Upper lobe of left lung (tissue), 4 donors: ENCODE results near the gene KRTAP9-7.

Experiments
- POLR2A ChIP-seq, 4 donors: fragments of 450-650 bp; IDR thresholded peaks; one replicate each; pipeline ENCODE4 v1.5.1; 2016 to 2017; ENCODE audit warnings: antibody characterized with exemption in 4 of 4, mild to moderate bottlenecking in 2 of 4
- POLR2AphosphoS5 ChIP-seq, 2 donors: sonication (generic); formaldehyde crosslinking; IDR thresholded peaks; one replicate each; pipeline ENCODE4 v1.5.1; 2017; ENCODE audit warnings: antibody characterized with exemption in 2 of 2
- TF ChIP-seq, protein P1 (sequence below), 6 experiments: fragments of 450-650 bp in 4 of 6; fragments of 200-600 bp in 2 of 6; sonication (generic) in 2 of 6; IDR thresholded peaks; one replicate each; pipeline ENCODE4 v1.5.1; 2016 to 2019; ENCODE audit warnings: antibody characterized with exemption in 6 of 6

DNA sequence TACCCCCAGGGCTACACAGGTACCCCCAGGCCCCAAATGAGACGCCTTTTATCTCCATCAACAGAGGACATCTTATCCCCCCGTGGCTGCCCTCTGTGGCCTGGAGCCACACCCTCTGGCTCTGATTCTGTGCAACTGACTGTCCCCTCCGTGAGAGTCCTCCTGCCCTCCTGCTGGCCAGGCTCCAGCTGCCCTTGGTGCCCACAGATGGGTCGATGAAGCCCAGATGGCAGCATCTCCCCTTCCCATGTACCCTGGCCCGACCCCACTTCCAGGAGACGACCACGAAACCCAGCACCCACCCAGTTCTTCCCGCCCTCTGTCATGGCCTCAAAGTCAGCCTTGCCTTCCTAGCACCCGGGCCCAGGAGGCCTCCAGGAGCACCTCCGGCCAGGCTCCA lies 49.6 kb downstream of the KRTAP9-7 start:
- TF ChIP-seq, protein P1, sequence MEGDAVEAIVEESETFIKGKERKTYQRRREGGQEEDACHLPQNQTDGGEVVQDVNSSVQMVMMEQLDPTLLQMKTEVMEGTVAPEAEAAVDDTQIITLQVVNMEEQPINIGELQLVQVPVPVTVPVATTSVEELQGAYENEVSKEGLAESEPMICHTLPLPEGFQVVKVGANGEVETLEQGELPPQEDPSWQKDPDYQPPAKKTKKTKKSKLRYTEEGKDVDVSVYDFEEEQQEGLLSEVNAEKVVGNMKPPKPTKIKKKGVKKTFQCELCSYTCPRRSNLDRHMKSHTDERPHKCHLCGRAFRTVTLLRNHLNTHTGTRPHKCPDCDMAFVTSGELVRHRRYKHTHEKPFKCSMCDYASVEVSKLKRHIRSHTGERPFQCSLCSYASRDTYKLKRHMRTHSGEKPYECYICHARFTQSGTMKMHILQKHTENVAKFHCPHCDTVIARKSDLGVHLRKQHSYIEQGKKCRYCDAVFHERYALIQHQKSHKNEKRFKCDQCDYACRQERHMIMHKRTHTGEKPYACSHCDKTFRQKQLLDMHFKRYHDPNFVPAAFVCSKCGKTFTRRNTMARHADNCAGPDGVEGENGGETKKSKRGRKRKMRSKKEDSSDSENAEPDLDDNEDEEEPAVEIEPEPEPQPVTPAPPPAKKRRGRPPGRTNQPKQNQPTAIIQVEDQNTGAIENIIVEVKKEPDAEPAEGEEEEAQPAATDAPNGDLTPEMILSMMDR (IDR thresholded peaks at IDR 0.05) = no peak
- no peak for TF ChIP-seq POLR2A (IDR thresholded peaks at IDR 0.05)
- TF ChIP-seq POLR2AphosphoS5 (IDR thresholded peaks at IDR 0.05) = no peak
